GM23248 (cell line): ENCODE data around the gene SYPL1. TPM values are rescaled to one million over a fixed set of nuclear protein-coding genes. Genes with fewer than 3 reads are reported as not detected.

Experiments
- DNase-seq: peaks from one replicate; pipeline ENCODE4 v3.0.0-alpha.2; 2015
- H2AFZ ChIP-seq: fragments of 200-600 bp; sonication (generic); 2 replicates; pipeline ENCODE4 v1.6.1; 2016; ENCODE audit warnings: antibody characterized with exemption
- H3F3A ChIP-seq: fragments of 200-600 bp; sonication (generic); 2 replicates; pipeline ENCODE4 v1.6.1; 2016; ENCODE audit warnings: mild to moderate bottlenecking, antibody characterized with exemption, mixed run types; ENCODE audit not compliant: insufficient read depth
- H3K27ac ChIP-seq: fragments of 200-600 bp; sonication (generic); 2 replicates; pipeline ENCODE4 v1.5.1; 2016; ENCODE audit warnings: mild to moderate bottlenecking
- H3K27me3 ChIP-seq: fragments of 200-600 bp; sonication (generic); replicated peaks from 2 replicates; pipeline ENCODE4 v1.6.1; 2016; ENCODE audit warnings: mild to moderate bottlenecking; ENCODE audit not compliant: insufficient read depth
- H3K36me3 ChIP-seq: fragments of 200-600 bp; sonication (generic); 2 replicates; pipeline ENCODE4 v1.6.1; 2016; ENCODE audit warnings: low read depth, mild to moderate bottlenecking
- H3K4me1 ChIP-seq: fragments of 200-600 bp; sonication (generic); 2 replicates; pipeline ENCODE4 v1.6.1; 2016; ENCODE audit warnings: mild to moderate bottlenecking; ENCODE audit not compliant: insufficient read depth
- H3K4me2 ChIP-seq: fragments of 200-600 bp; sonication (generic); one replicate; pipeline ENCODE4 v1.6.1; 2016; ENCODE audit warnings: mild to moderate bottlenecking; ENCODE audit not compliant: unreplicated experiment
- H3K4me3 ChIP-seq: fragments of 200-600 bp; sonication (generic); 2 replicates; pipeline ENCODE4 v1.5.1; 2016; ENCODE audit warnings: mild to moderate bottlenecking
- H3K79me2 ChIP-seq: fragments of 200-600 bp; sonication (generic); 2 replicates; pipeline ENCODE4 v1.6.1; 2016; ENCODE audit warnings: mild to moderate bottlenecking; ENCODE audit not compliant: insufficient read depth
- H3K9ac ChIP-seq: fragments of 200-600 bp; sonication (generic); 2 replicates; pipeline ENCODE4 v1.6.1; 2016; ENCODE audit warnings: mild to moderate bottlenecking
- H3K9me2 ChIP-seq: fragments of 200-600 bp; sonication (generic); 2 replicates; pipeline ENCODE4 v1.6.1; 2016; ENCODE audit warnings: mixed run types, mild to moderate bottlenecking, moderate library complexity; ENCODE audit not compliant: insufficient read depth
- H3K9me3 ChIP-seq: fragments of 200-600 bp; sonication (generic); one replicate; pipeline ENCODE4 v1.6.1; 2017; ENCODE audit warnings: low read depth
- H4K20me1 ChIP-seq: fragments of 200-600 bp; sonication (generic); 2 replicates; pipeline ENCODE4 v1.6.0; 2016; ENCODE audit not compliant: insufficient read depth
- EZH2 ChIP-seq: fragments of 200-600 bp; sonication (generic); IDR thresholded peaks from 2 replicates; pipeline ENCODE4 v1.6.1; 2018; ENCODE audit warnings: antibody characterized with exemption, mild to moderate bottlenecking; ENCODE audit not compliant: insufficient read depth, poor library complexity, severe bottlenecking
- EZH2phosphoT487 ChIP-seq: fragments of 200-600 bp; sonication (generic); IDR thresholded peaks from 2 replicates; pipeline ENCODE4 v1.6.1; 2018; ENCODE audit warnings: antibody characterized with exemption, moderate library complexity, mild to moderate bottlenecking, low read depth; ENCODE audit not compliant: insufficient read depth
- WGBS, 2 experiments: methylation state at CpG; one replicate each; pipeline ENCODE4 v1.1.6; 2015 to 2017; ENCODE audit warnings: low lambda C conversion rate in 2 of 2, low coverage in 1 of 2; ENCODE audit errors: missing lambda C conversion rate in 2 of 2; 5-methylcytosine and 5-hydroxymethylcytosine counted together
- in situ Hi-C: fragments of 300-500 bp; cut with MboI; formaldehyde crosslinking; loops from 2 replicates; pipeline ENCODE4 v1.15.0; 2020
- polyA plus RNA-seq: library from polyadenylated mRNA; unstranded; fragments of >200 nt; fragmentation: Nextera tagmentation; extraction: Ambion mirVana; gene quantifications from 2 replicates; pipeline ENCODE4 v1.2.1, GENCODE V29; 2016
- total RNA-seq: library from RNA; depleted of rRNA; stranded (reverse); fragments of >200 nt; shearing (Covaris generic); gene quantifications from 2 replicates; pipeline ENCODE4 v1.2.3, GENCODE V29; 2014

The SYPL1 gene
- total and polyA plus RNA-seq, 2 experiments from 2014 or later = 49.0 to 105 TPM

- in situ Hi-C loops = no loop called here
These were observed 13.3 kb upstream of the SYPL1 start for GRCh38 chr7:106125417-106125816.

GRCh38 chr7:106124186-106124585 lies 12.1 kb upstream of the SYPL1 start:
- in situ Hi-C loops = no loop called here
- no peak for TF ChIP-seq EZH2
- TF ChIP-seq EZH2phosphoT487 = no peak
- DNase-seq = no peak
- no peak overlapping the region for H2AFZ ChIP-seq
- H4K20me1 ChIP-seq = no peaks in the 10 kb centered on the region
- H3K27ac ChIP-seq = no peak overlapping the region
- H3K4me3 ChIP-seq = no peak overlapping the region
- H3K4me1 ChIP-seq = peaks cover 13% of the 10 kb centered on the region
- H3K9me2 ChIP-seq = no peaks in the 10 kb centered on the region
- no peak overlapping the region for H3K9ac ChIP-seq
- no peaks in the 10 kb centered on the region for H3K27me3 ChIP-seq
- H3K79me2 ChIP-seq = no peaks in the 10 kb centered on the region
- 35 to 37% methylated on average over 1 of the region's 1 CpG for whole genome bisulfite sequencing, 2 experiments
- H3K36me3 ChIP-seq = no peaks in the 10 kb centered on the region
- H3F3A ChIP-seq = no peaks in the 10 kb centered on the region
- no peaks in the 10 kb centered on the region for H3K9me3 ChIP-seq
- H3K4me2 ChIP-seq = no peak overlapping the region

More at GRCh38 chr7:106125417-106125816, 13.3 kb upstream of the SYPL1 start:
- Histone ChIP-seq H3K9me3 (no peaks in the 10 kb centered on the region), H2AFZ (no peak overlapping the region), H3K79me2 (no peaks in the 10 kb centered on the region), H3K9ac (no peak overlapping the region), H3K4me1 (peaks cover 13% of the 10 kb centered on the region), H3K9me2 (no peaks in the 10 kb centered on the region), H3K36me3 (no peaks in the 10 kb centered on the region), H3F3A (no peaks in the 10 kb centered on the region), H4K20me1 (no peaks in the 10 kb centered on the region), H3K27ac (no peak overlapping the region), H3K27me3 (no peaks in the 10 kb centered on the region), H3K4me3 (no peak overlapping the region), H3K4me2 (no peak overlapping the region)
- 34 to 37% methylated on average over 4 of the region's 4 CpGs for WGBS, 2 experiments
- peak; percentile 67 for DNase-seq
- TF ChIP-seq EZH2 = no peak
- no peak for TF ChIP-seq EZH2phosphoT487

- DNase-seq = no peak
- 52 to 55% methylated on average over 1 of the region's 1 CpG for WGBS, 2 experiments
- Histone ChIP-seq H3K4me2 (no peak overlapping the region), H3K9me2 (no peaks in the 10 kb centered on the region), H3F3A (no peaks in the 10 kb centered on the region), H2AFZ (no peak overlapping the region), H3K27me3 (no peaks in the 10 kb centered on the region), H3K27ac (no peak overlapping the region), H3K36me3 (no peaks in the 10 kb centered on the region), H3K9ac (no peak overlapping the region), H3K79me2 (no peaks in the 10 kb centered on the region), H4K20me1 (no peaks in the 10 kb centered on the region), H3K9me3 (no peaks in the 10 kb centered on the region), H3K4me1 (peaks cover 8% of the 10 kb centered on the region), H3K4me3 (no peak overlapping the region)
- in situ Hi-C loops = no loop called here
- TF ChIP-seq EZH2 (no peak), EZH2phosphoT487 (no peak)
These were observed 10.6 kb upstream of the SYPL1 start for GRCh38 chr7:106122713-106123112.

- Histone ChIP-seq H3K27ac (no peak overlapping the region), H3K79me2 (no peaks in the 10 kb centered on the region), H3K4me1 (peaks cover 4% of the 10 kb centered on the region), H3K9ac (no peak overlapping the region), H3K4me3 (no peak overlapping the region), H3K4me2 (no peak overlapping the region), H3K36me3 (no peaks in the 10 kb centered on the region), H3K27me3 (no peaks in the 10 kb centered on the region), H3K9me3 (no peaks in the 10 kb centered on the region), H3F3A (no peaks in the 10 kb centered on the region), H4K20me1 (no peaks in the 10 kb centered on the region), H2AFZ (no peak overlapping the region), H3K9me2 (no peaks in the 10 kb centered on the region)
- in situ Hi-C loops = no loop called here
- TF ChIP-seq EZH2phosphoT487 = no peak
- TF ChIP-seq EZH2 = no peak
- DNase-seq = no peak
- 82 to 84% methylated on average over 3 of the region's 3 CpGs for WGBS, 2 experiments
These were observed 9.2 kb upstream of the SYPL1 start for GRCh38 chr7:106121189-106121810.

GRCh38 chr7:106120500-106120899 lies 8.4 kb upstream of the SYPL1 start:
- Histone ChIP-seq H3K36me3 (no peaks in the 10 kb centered on the region), H3K79me2 (no peaks in the 10 kb centered on the region), H3K9ac (no peak overlapping the region), H3K9me2 (no peaks in the 10 kb centered on the region), H3K4me2 (no peak overlapping the region), H4K20me1 (no peaks in the 10 kb centered on the region), H3K4me3 (no peak overlapping the region), H3F3A (no peaks in the 10 kb centered on the region), H3K27ac (no peak overlapping the region), H3K27me3 (no peaks in the 10 kb centered on the region), H3K4me1 (no peaks in the 10 kb centered on the region), H3K9me3 (no peaks in the 10 kb centered on the region), H2AFZ (no peak overlapping the region)
- in situ Hi-C loops = no loop called here
- whole genome bisulfite sequencing, 2 experiments = 96 to 97% methylated on average over 2 of the region's 2 CpGs
- DNase-seq = no peak
- no peak for TF ChIP-seq EZH2phosphoT487
- TF ChIP-seq EZH2 = no peak
